ENCODE data around the gene DCTN5. TPM values are rescaled to one million over a fixed set of nuclear protein-coding genes. Genes with fewer than 3 reads are reported as not detected.
"Not testable (repeated sequence)": the region's sequence is repeated elsewhere in the genome, so short reads cannot be mapped to it uniquely, and the experiment has no call there.

The DCTN5 gene
- total RNA-seq, 1 donor from 2014 or later: 42.7 TPM

DNA sequence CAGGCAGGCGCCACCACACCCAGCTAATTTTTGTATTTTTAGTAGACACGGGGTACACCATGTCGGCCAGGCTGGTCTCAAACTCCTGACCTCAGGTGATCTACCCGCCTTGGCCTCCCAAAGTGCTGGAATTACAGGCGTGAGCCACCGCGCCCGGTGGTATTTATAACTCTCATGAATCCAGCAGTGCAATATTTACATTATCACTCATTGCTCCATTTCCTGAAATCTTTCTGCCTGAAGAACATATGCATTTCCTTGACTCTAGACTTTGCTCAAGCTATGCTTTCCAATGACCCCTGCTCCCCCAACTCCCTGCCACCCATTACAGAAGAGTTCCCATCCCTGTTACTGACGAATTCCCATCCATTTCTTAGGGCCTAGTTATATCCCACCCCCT is 25.5 kb upstream of the DCTN5 start:
- no peak for DNase-seq
- H3K27me3 ChIP-seq (ENCODE audit: low read depth): no peaks in the 10 kb centered on the region
- no peaks in the 10 kb centered on the region for H3K4me1 ChIP-seq
- intact Hi-C loops (cut with DNase I): no loop called here
- no peak overlapping the region for H3K27ac ChIP-seq
- no peak for ATAC-seq
- no peak for TF ChIP-seq CTCF (IDR thresholded peaks at IDR 0.05)
- no peaks in the 10 kb centered on the region for H3K9me3 ChIP-seq
- H3K36me3 ChIP-seq: peaks cover 76% of the 10 kb centered on the region
- H3K4me3 ChIP-seq: no peak overlapping the region

- H3K9me3 ChIP-seq: no peaks in the 10 kb centered on the region
- peaks cover 98% of the 10 kb centered on the region for H3K36me3 ChIP-seq
- TF ChIP-seq CTCF (IDR thresholded peaks at IDR 0.05): no peak
These were observed 17.2 kb upstream of the DCTN5 start for GRCh38 chr16:23624092-23624491.

GRCh38 chr16:23629516-23629915 is 11.8 kb upstream of the DCTN5 start:
- H3K9me3 ChIP-seq: no peaks in the 10 kb centered on the region
- peaks cover 75% of the 10 kb centered on the region for H3K36me3 ChIP-seq
- no peaks in the 10 kb centered on the region for H3K4me1 ChIP-seq
- intact Hi-C loops (cut with DNase I): no loop called here
- H3K27ac ChIP-seq: no peak overlapping the region
- no peak overlapping the region for H3K4me3 ChIP-seq
- DNase-seq (no peak), ATAC-seq (no peak)
- no peaks in the 10 kb centered on the region for H3K27me3 ChIP-seq (ENCODE audit: low read depth)
- TF ChIP-seq CTCF (IDR thresholded peaks at IDR 0.05): no peak

More at GRCh38 chr16:23624092-23624491, 17.2 kb upstream of the DCTN5 start:
- intact Hi-C loops (cut with DNase I): no loop called here
- DNase-seq: no peak
- H3K4me1 ChIP-seq: no peaks in the 10 kb centered on the region
- H3K27ac ChIP-seq: no peak overlapping the region
- no peaks in the 10 kb centered on the region for H3K27me3 ChIP-seq (ENCODE audit: low read depth)
- H3K4me3 ChIP-seq: no peak overlapping the region
- no peak for ATAC-seq

GRCh38 chr16:23631874-23632273 is 9.4 kb upstream of the DCTN5 start:
- H3K4me1 ChIP-seq; DNase-seq; ATAC-seq; H3K27ac ChIP-seq; H3K9me3 ChIP-seq; H3K4me3 ChIP-seq; intact Hi-C loops (cut with DNase I); H3K27me3 ChIP-seq (ENCODE audit: low read depth): not testable (repeated sequence)
- H3K36me3 ChIP-seq: peaks cover 75% of the 10 kb centered on the region

DNA sequence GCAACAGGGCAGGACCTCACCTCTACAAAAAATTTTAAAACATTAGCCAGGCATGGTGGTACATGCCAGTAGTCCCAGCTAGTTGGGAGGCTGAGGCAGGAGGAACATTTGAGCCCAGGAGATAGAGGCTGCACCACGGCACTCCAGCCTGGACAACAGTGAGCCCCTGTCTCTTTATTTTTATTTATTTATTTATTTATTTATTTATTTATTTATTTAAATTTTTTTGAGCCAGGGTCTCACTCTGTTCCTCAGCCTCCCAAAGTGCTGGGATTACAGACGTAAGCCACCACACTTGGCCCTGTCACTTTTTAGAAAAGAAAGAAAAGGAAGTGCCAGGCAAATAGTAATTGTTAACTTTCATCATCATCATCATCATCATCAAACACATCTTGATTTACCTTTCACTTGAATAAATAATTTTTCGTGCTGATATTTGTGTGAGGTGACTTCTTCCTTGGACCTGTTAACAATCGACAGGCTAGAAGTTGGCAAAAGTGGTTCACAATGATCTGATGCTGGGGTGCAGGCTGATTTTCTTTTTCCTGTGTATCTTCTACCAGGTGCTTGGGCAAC is 6.7 kb upstream of the DCTN5 start:
- Histone ChIP-seq H3K27me3 (ENCODE audit: low read depth) (no peaks in the 10 kb centered on the region), H3K36me3 (peaks cover 63% of the 10 kb centered on the region), H3K4me1 (peaks cover 4% of the 10 kb centered on the region), H3K27ac (no peak overlapping the region), H3K4me3 (no peak overlapping the region), H3K9me3 (no peaks in the 10 kb centered on the region)
- no peak for ATAC-seq
- intact Hi-C loops (cut with DNase I): no loop called here
- TF ChIP-seq CTCF (IDR thresholded peaks at IDR 0.05): no peak
- no peak for DNase-seq

DNA sequence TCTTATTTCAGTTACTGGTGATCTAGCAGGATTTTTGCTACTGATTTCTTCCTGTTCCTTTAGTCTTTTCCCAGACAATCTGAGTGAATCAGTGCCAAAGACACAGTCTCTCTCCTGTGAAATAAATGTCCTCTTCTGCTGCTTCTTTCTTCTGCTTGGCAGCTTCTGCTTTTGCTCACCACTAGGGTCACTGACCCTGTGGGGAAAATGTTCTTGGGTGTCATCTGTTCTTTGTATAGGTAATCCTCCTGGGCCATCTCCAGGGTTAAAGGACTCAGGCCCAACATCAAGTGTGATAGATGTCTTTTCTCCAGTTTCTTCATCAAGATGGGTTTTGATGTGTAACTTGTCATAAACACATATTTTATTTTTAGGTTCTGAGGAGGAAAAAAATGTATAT is 5.3 kb upstream of the DCTN5 start:
- Histone ChIP-seq H3K27ac (no peak overlapping the region), H3K27me3 (ENCODE audit: low read depth) (no peaks in the 10 kb centered on the region), H3K4me1 (peaks cover 14% of the 10 kb centered on the region), H3K9me3 (no peaks in the 10 kb centered on the region), H3K36me3 (peaks cover 56% of the 10 kb centered on the region), H3K4me3 (no peak overlapping the region)
- TF ChIP-seq CTCF (IDR thresholded peaks at IDR 0.05): no peak
- DNase-seq (no peak), ATAC-seq (no peak)
- intact Hi-C loops (cut with DNase I): no loop called here

All from lower lobe of right lung (tissue), 2 donors.